ENCODE measurements around the gene ARHGEF11. TPM values are rescaled to one million over a fixed set of nuclear protein-coding genes. Genes with fewer than 3 reads are reported as not detected.

ARHGEF11 gene
- 1.6 and 3.9 TPM in 2 replicates for polyA plus RNA-seq

GRCh38 chr1:157045250-157046218 lies at the start of gene ARHGEF11:
Gene ARHGEF11, minus strand, starts transcription at chr1:157045742. Its CDS starts 1,412 bp downstream, at chr1:157044330.

GRCh38 chr1:156920233-156921052 lies 125.1 kb downstream of the ARHGEF11 start, which contains the start of gene LRRC71:
Gene LRRC71, plus strand, starts transcription at chr1:156920632. Its CDS starts 172 bp downstream, at chr1:156920804.

GRCh38 chr1:156893048-156893953 lies 152.2 kb downstream of the ARHGEF11 start, which contains the start of gene PEAR1:
Gene PEAR1, plus strand, starts transcription at chr1:156893718. Its CDS starts 10,209 bp downstream, at chr1:156903927.

Other genes with a start within 250 kb of the ARHGEF11 start
- not detected in 2 replicates for gene SH2D2A, start 228.9 kb downstream of the ARHGEF11 start, polyA plus RNA-seq
- not detected in 2 replicates for gene INSRR, start 186.6 kb downstream of the ARHGEF11 start, polyA plus RNA-seq
- not detected in 2 replicates for gene NTRK1, start 184.9 kb downstream of the ARHGEF11 start, polyA plus RNA-seq
- gene PEAR1, start 152.0 kb downstream of the ARHGEF11 start, polyA plus RNA-seq = 0.08 TPM in 1 of 2 replicates, not detected in the other
- gene LRRC71, start 125.1 kb downstream of the ARHGEF11 start, polyA plus RNA-seq = not detected in 2 replicates
- gene ETV3L, start 54.1 kb upstream of the ARHGEF11 start, polyA plus RNA-seq = not detected in 2 replicates
- gene ETV3, start 92.7 kb upstream of the ARHGEF11 start, polyA plus RNA-seq = 3.3 and 3.7 TPM in 2 replicates